Naive thymus-derived CD8-positive, alpha-beta T cell (primary cell): ENCODE measurements around the gene CBX1. TPM values are rescaled to one million over a fixed set of nuclear protein-coding genes. Genes with fewer than 3 reads are reported as not detected.
A peak's percentile ranks its signal among the peaks of the same experiment; 100 is the strongest.
"Not testable (repeated sequence)": the region's sequence is repeated elsewhere in the genome, so short reads cannot be mapped to it uniquely, and the experiment has no call there.

Experiments
- ATAC-seq, 2 donors: fragments of 150-1000 bp; cut with Tn5 transposase in 1 of 2; sonication (Bioruptor Pico), chemical (Tn5 transposase) in 1 of 2; 1 replicate in 1 of 2; 2 replicates in 1 of 2; pipeline ENCODE4 v1.10.0; 2021; ENCODE audit warnings: mild to moderate bottlenecking in 2 of 2, moderate library complexity in 2 of 2
- POLR2A ChIA-PET: fragments of 350-600 bp; sonication (Branson Sonifier 250); formaldehyde crosslinking; loops from one replicate; lab custom pipeline; 2021; ENCODE audit warnings: antibody characterized with exemption; lab: Charles Lee
- DNase-seq, 10 donors: peaks; one replicate each; pipeline versions ENCODE4 v3.0.0 to v3.0.0-alpha.2; 2020 to 2022
- H3K27ac Mint-ChIP-seq, 10 donors: one replicate each; pipeline ENCODE4 v1.8.0; 2020 to 2022; ENCODE audit warnings: mild to moderate bottlenecking in 10 of 10, mixed read lengths in 10 of 10, moderate library complexity in 4 of 10, inconsistent platforms in 1 of 10
- H3K27me3 Mint-ChIP-seq, 5 donors: one replicate each; pipeline ENCODE4 v1.8.0; 2021 to 2022; ENCODE audit warnings: mixed read lengths in 5 of 5
- H3K36me3 Mint-ChIP-seq, 3 donors: one replicate each; pipeline ENCODE4 v1.8.0; 2020 to 2022; ENCODE audit warnings: mixed read lengths in 3 of 3, mild to moderate bottlenecking in 2 of 3, inconsistent platforms in 1 of 3
- H3K4me1 Mint-ChIP-seq, 4 donors: one replicate each; pipeline ENCODE4 v1.8.0; 2021 to 2022; ENCODE audit warnings: mixed read lengths in 4 of 4
- H3K4me3 Mint-ChIP-seq, 10 donors: one replicate each; pipeline ENCODE4 v1.8.0; 2020 to 2022; ENCODE audit warnings: mild to moderate bottlenecking in 10 of 10, mixed read lengths in 10 of 10, moderate library complexity in 6 of 10, inconsistent platforms in 1 of 10
- H3K9me3 Mint-ChIP-seq, 9 donors: one replicate each; pipeline ENCODE4 v1.8.0; 2020 to 2022; ENCODE audit warnings: mixed read lengths in 9 of 9, mild to moderate bottlenecking in 3 of 9, inconsistent platforms in 1 of 9, moderate library complexity in 1 of 9
- polyA plus RNA-seq, 3 donors: library from polyadenylated mRNA; unstranded; fragments of 300-500 nt; fragmentation: Illumina TruSeq; gene quantifications; one replicate each; pipeline ENCODE4 v1.2.3, GENCODE V29; 2021
- total RNA-seq, 8 experiments: library from RNA in 2 of 8; stranded (reverse) in 2 of 8; gene quantifications; one replicate each; pipeline ENCODE4 v1.2.3 and lab custom pipeline; 2021 to 2026

Gene CBX1
- total and polyA plus RNA-seq, 5 experiments from 2014 or later, result 20.8 to 34.6 (median 24.4) TPM

DNA sequence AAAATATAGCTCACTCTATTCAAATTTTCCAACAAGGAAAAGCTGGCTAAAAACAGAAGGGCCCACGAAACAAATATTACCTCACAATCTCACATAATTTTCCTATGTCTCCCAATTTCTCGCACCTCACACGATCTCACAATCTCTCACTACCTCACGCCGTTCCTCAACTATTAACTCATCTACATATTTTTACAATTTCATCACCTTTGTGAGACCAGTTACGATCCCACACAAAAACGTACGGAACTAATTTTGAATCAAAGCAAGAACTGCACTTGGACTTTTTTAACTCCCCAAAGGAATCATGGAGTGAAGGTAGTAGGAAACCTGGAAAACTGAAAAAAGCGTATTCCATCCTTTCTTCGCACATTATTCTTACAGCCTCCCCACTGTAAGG, 1.1 kb downstream of the CBX1 start:
- peaks cover 0 to 4% (median 0%) of the 10 kb centered on the region in 3 donors for H3K36me3 Mint-ChIP-seq
- POLR2A ChIA-PET, result interaction anchor here (2.2 kb wide), 1 partner anchor 12 kb away, joined by 14 read pairs; no protein-coding TSS in a partner anchor
- peak overlapping the region; percentile 82 to 96 (median 89) for H3K4me3 Mint-ChIP-seq
- peaks cover 14 to 69% (median 50%) of the 10 kb centered on the region in 4 donors for H3K4me1 Mint-ChIP-seq
- peak overlapping the region in 3 of 10 donors; percentile 1 to 83 (median 82) for H3K27ac Mint-ChIP-seq
- H3K9me3 Mint-ChIP-seq, result peaks cover 0 to 2% (median 0%) of the 10 kb centered on the region in 9 donors
- H3K27me3 Mint-ChIP-seq, result no peaks in the 10 kb centered on the region
- no peak for ATAC-seq
- no peak for DNase-seq

DNA sequence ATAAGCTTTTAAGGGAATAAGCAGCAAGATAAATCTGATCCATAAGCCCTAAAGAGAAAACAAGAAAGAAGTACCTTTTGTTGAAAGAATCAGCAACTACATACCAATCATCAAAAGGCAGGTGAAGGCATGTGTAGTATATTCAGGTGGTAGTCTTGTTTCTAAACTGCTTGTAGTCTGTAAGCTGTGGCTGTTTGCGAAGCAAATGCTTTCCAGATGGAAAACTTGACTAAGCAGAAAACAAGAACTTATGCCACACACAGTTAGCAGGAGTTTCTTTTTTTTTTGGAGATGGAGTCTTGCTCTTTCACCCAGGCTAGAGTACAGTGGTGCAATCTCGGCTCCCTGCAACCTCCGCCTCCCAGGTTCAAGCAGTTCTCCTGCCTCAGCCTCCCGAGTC, 5.7 kb downstream of the CBX1 start:
- Mint-ChIP-seq H3K27ac (no peak overlapping the region), H3K27me3 (no peaks in the 10 kb centered on the region), H3K36me3 (peaks cover 0 to 27% (median 0%) of the 10 kb centered on the region in 3 donors), H3K9me3 (no peaks in the 10 kb centered on the region), H3K4me3 (no peak overlapping the region), H3K4me1 (peaks cover 7 to 38% (median 17%) of the 10 kb centered on the region in 4 donors)
- DNase-seq, result no peak
- no peak for ATAC-seq
- POLR2A ChIA-PET, result no interaction called here

DNA sequence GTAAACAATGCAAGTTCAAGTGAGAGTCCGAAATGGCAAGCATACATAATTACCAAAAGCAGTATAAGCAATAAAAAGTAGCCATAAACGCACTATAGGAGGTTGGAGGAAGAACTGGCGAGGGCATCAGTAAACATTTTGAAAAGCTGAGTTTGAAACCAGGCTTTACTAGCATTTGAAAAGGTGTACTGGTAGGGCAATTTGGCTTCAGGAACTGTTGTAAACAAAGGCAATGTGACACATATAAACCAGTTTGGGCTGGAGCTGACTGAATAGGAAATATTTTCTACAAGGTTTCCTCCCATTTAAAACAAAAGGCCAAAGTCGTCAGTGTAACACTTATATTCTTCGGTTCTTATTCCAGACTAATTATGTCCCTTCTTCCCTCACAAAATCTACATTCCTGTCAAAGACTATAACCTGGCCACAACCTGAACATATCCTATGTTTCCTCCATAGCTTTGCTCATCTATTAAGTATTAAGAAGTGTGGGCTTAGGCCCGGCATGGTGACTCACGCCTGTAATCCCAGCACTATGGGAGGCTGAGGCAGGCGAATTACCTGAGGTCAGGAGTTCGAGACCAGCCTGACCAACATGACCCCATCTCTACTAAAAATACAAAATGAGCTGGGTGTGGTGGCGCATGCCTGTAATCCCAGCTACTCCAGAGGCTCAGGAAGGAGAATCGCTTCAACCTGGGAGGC, 7.8 kb downstream of the CBX1 start:
- H3K27me3 Mint-ChIP-seq, result no peaks in the 10 kb centered on the region
- peaks cover 0 to 35% (median 3%) of the 10 kb centered on the region in 3 donors for H3K36me3 Mint-ChIP-seq
- ATAC-seq (no peak), DNase-seq (no peak)
- peaks cover 0 to 28% (median 8%) of the 10 kb centered on the region in 4 donors for H3K4me1 Mint-ChIP-seq
- H3K27ac Mint-ChIP-seq, result peak overlapping the region in 3 of 10 donors; percentile 8 to 55 (median 44)
- POLR2A ChIA-PET, result interaction anchor here (0.5 to 0.9 kb wide), 5 partner anchors 11 to 521 kb away, joined by 3 to 9 read pairs (median 3); partner anchors contain the start of gene HOXB8
- H3K4me3 Mint-ChIP-seq, result no peak overlapping the region
- no peaks in the 10 kb centered on the region for H3K9me3 Mint-ChIP-seq

DNA sequence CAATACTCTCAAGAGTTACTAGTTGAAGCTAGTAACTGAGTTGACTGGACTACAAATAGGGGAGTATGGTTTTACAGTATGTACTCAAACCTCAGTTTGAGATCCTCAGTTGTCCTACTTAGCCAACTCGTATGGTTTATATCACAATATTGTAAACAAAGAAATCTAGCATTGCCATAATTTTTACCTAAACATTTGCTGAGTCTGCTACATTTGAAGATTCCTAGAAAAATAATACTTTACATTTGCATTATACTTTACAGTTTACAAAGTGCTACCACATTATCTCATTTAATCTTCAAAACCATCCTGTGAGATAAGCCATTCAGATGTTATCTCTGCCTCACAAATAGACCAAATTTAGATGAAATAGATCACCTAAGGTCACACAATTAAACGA, 16.3 kb downstream of the CBX1 start:
- Mint-ChIP-seq H3K27me3 (no peaks in the 10 kb centered on the region), H3K4me3 (no peak overlapping the region), H3K27ac (no peak overlapping the region), H3K4me1 (peaks cover 0 to 19% (median 9%) of the 10 kb centered on the region in 4 donors), H3K9me3 (no peaks in the 10 kb centered on the region), H3K36me3 (peaks cover 0 to 6% (median 3%) of the 10 kb centered on the region in 3 donors)
- DNase-seq (no peak), ATAC-seq (no peak)
- POLR2A ChIA-PET, result interaction anchor here (0.6 to 1.2 kb wide), 2 partner anchors 12 to 37 kb away, joined by 3 to 8 read pairs; no protein-coding TSS in a partner anchor

DNA sequence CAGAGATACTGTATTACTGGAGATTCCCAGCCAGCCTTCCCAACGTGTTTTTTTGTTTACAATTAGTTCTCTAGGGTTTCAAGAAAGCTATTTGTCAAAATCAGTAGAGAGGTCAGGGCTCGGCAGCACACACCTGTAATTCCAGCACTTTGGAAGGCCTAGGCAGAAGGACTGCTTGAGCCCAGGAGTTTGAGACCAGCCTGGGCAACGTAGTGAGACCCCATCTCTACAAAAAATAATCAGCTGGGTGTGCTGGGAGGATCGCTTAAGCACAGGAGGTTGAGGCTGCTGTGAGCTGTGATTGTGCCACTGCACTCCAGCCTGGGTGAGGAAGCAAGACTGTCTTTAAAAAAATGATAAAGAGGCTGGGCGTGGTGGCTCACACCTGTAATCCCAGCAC, 19.4 kb downstream of the CBX1 start:
- Mint-ChIP-seq H3K9me3 (no peaks in the 10 kb centered on the region), H3K27me3 (no peaks in the 10 kb centered on the region), H3K4me1 (peaks cover 0 to 15% (median 8%) of the 10 kb centered on the region in 4 donors), H3K27ac (no peak overlapping the region), H3K36me3 (peaks cover 0 to 2% (median 0%) of the 10 kb centered on the region in 3 donors), H3K4me3 (no peak overlapping the region)
- DNase-seq (no peak), ATAC-seq (no peak)
- POLR2A ChIA-PET, result no interaction called here

DNA sequence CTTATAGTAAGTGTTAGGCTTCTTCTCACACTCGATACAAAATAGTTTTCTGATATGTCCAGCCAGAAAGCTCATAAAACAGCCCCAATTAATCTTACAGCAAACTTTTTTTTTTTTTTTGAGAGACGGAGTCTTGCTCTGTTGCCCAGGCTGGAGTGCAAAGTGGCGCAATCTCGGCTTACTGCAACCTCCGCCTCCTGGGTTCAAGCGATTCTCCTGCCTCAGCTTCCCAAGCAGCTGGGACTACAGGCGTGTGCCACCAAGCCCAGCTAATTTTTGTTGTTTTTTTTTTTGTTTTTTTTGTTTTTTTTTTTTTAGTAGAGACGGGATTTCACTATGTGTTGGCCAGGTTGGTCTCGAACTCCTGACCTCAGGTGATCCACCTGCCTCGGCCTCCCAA, 24.1 kb downstream of the CBX1 start:
- not testable (repeated sequence) for H3K9me3 Mint-ChIP-seq, H3K27me3 Mint-ChIP-seq, ATAC-seq, DNase-seq, H3K4me3 Mint-ChIP-seq, H3K4me1 Mint-ChIP-seq, H3K27ac Mint-ChIP-seq
- POLR2A ChIA-PET, result interaction anchor here (0.7 kb wide), 1 partner anchor 23 kb away, joined by 3 read pairs; no protein-coding TSS in a partner anchor
- peaks cover 0 to 37% (median 6%) of the 10 kb centered on the region in 3 donors for H3K36me3 Mint-ChIP-seq

DNA sequence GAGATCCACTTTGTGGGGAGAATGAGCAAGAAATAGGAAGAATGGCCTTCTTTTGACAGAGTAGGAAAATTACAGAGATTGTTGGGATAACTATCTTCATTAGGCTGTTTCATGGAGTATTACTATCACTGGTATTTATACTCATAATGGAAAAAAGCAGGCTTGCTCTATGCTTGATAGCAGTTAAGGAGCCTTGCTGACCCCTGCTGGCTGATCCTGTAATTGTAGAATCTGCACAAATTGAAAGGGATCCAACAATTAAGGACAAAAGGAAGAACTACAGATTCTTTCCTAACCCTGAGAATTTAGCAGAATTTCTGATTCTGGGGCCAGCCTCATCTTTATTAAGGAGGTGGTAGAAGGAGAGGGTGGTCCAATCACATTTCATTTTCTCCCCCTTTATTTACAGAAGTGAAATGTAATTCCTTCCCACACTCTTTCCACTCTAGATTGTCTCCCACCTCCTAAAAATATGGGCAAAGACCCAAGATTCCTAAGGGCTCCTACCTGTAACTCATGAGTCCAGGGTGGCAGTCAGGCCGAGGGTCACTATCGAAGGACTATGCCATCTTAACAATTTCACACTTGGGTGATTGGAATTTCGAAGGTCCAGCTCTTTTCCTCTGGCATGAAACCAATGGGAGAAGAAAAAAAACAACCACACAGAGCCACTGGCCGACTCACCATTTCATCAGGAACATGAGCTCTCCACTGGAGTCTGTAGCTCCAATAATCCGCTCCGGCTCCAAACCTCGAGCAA, 26.8 kb downstream of the CBX1 start:
- peak; percentile 54 to 86 (median 72) for DNase-seq
- Mint-ChIP-seq H3K36me3 (peaks cover 0 to 56% (median 6%) of the 10 kb centered on the region in 3 donors), H3K9me3 (no peaks in the 10 kb centered on the region), H3K27me3 (no peaks in the 10 kb centered on the region), H3K4me1 (no peaks in the 10 kb centered on the region), H3K27ac (no peak overlapping the region), H3K4me3 (no peak overlapping the region)
- POLR2A ChIA-PET, result interaction anchor here (0.7 to 1.5 kb wide), 5 partner anchors 25 to 633 kb away, joined by 3 to 6 read pairs (median 3); no protein-coding TSS in a partner anchor
- peak; percentile 63 to 90 for ATAC-seq

DNA sequence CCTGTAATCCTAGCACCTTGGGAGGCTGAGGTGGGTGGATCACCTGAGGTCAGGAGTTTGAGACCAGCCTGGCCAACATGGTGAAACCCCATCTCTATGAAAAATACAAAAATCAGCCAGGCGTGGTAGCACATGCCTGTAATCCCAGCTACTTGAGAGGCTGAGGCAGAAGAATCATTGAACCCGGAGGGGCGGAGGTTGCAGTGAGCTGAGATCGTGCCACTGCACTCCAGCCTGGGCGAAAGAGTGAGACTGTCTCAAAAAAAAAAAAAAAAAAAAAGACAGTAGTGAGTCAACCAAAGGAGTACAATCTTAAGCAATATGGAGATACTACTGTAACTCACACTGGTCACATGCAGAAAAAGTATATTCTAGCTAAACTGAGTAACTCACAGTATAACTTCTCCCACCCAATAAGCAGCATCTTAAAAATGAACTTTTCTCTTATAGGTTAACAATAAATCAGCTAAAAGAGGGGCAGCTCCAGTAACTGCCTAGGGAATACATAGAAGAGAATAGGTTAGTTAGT, 27.6 kb downstream of the CBX1 start:
- not testable (repeated sequence) for H3K27me3 Mint-ChIP-seq, DNase-seq, H3K27ac Mint-ChIP-seq, H3K4me1 Mint-ChIP-seq, ATAC-seq, H3K9me3 Mint-ChIP-seq, H3K4me3 Mint-ChIP-seq
- POLR2A ChIA-PET, result interaction anchor here (0.7 to 1.5 kb wide), 5 partner anchors 11 to 632 kb away, joined by 3 to 8 read pairs (median 3); no protein-coding TSS in a partner anchor
- peaks cover 0 to 63% (median 7%) of the 10 kb centered on the region in 3 donors for H3K36me3 Mint-ChIP-seq

DNA sequence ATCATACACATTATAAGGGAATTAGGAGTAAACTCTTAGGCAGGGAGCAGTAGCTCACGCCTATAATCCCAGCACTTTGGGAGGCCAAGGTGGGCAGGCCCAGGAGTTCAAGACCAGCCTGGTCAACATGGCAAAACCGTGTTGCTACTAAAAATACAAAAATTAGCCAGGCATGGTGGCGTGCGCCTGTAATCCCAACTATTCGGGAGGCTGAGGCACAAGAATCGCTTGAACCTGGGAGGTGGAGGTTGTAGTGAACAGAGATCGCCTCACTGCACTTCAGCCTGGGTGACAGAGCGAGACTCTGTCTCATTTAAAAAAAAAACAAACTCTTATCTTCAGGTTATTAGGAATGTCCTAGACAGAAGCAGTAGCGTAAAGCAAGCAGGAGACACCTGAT, 28.5 kb downstream of the CBX1 start:
- POLR2A ChIA-PET, result interaction anchor here (1.4 to 1.5 kb wide), 2 partner anchors 12 to 46 kb away, joined by 4 to 8 read pairs; no protein-coding TSS in a partner anchor
- not testable (repeated sequence) for H3K27ac Mint-ChIP-seq, DNase-seq, ATAC-seq, H3K4me1 Mint-ChIP-seq, H3K27me3 Mint-ChIP-seq, H3K9me3 Mint-ChIP-seq, H3K4me3 Mint-ChIP-seq
- peaks cover 0 to 68% (median 8%) of the 10 kb centered on the region in 3 donors for H3K36me3 Mint-ChIP-seq

DNA sequence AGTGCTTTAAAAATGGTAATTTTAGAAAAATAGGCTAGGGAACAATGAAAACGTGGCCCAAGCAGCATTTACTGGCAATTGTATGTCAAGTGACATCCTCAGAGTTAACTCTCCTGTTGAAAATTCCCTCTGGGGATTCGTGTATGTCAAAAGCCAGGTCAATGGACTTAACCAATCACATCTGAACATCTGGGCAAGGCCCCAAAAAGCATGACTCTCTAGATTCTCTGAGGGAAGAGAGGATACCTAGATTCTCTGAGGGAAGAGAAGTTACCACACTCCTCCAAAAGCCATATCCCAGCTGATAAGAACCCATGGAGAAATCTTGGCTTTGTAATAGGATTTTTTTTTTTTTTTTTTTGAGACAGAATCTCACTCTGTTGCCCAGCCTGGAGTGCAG, 29.6 kb downstream of the CBX1 start:
- POLR2A ChIA-PET, result interaction anchor here (0.7 to 1.4 kb wide), 2 partner anchors 45 to 50 kb away, joined by 3 to 4 read pairs; no protein-coding TSS in a partner anchor
- no peaks in the 10 kb centered on the region for H3K4me1 Mint-ChIP-seq
- H3K4me3 Mint-ChIP-seq, result no peak overlapping the region
- H3K9me3 Mint-ChIP-seq, result no peaks in the 10 kb centered on the region
- peaks cover 0 to 69% (median 8%) of the 10 kb centered on the region in 3 donors for H3K36me3 Mint-ChIP-seq
- DNase-seq, result no peak
- peak overlapping the region in 1 of 10 donors; percentile 62 for H3K27ac Mint-ChIP-seq
- no peaks in the 10 kb centered on the region for H3K27me3 Mint-ChIP-seq
- no peak for ATAC-seq

DNA sequence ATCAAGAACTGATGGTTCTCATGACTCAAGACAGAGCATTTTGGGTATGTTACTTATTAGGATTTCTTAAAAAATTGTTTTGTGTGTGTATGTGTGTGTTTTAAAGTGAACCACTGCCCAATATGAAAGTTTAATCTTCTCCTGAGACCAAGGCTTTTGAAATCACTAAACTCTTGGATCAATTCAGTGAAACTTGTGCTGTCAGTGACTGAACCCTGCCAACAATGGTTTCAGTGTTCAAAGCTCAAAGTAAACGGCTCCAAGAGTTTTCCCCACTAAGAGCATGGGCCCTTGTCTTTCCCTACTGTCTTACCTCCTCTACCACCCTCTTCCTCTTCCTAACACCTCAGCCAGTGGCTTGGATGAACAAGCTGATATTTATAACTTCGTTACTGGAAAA, 31.1 kb downstream of the CBX1 start:
- Mint-ChIP-seq H3K4me1 (peaks cover 0 to 2% (median 0%) of the 10 kb centered on the region in 4 donors), H3K36me3 (peaks cover 0 to 69% (median 6%) of the 10 kb centered on the region in 3 donors), H3K4me3 (no peak overlapping the region), H3K9me3 (no peaks in the 10 kb centered on the region), H3K27ac (no peak overlapping the region), H3K27me3 (no peaks in the 10 kb centered on the region)
- DNase-seq (no peak), ATAC-seq (no peak)
- POLR2A ChIA-PET, result no interaction called here

DNA sequence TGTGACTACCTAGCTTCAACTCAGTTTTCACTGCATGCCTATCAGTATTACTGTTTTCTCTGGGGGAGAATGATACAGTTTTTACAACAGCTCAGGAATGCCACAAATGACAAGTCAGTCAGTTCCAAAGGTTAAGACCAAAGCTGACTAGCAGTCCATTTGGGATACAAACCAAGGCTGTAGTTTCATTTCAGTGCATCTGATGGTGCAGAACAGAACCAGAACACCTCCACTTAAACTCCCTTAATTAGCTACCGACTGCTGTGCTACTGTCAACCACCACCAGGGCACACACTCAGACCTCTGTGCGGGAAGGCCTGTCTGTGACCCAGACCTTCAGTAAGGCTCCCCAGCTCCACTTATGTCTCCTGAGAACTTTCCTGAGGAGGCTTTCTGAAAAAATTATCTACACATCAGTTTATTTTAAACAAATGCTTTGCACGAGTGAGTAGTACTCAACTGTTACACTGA, 32.8 kb downstream of the CBX1 start:
- Mint-ChIP-seq H3K27ac (peak overlapping the region in 3 of 10 donors; percentile 18 to 78 (median 40)), H3K36me3 (peaks cover 0 to 69% (median 6%) of the 10 kb centered on the region in 3 donors), H3K9me3 (no peaks in the 10 kb centered on the region), H3K27me3 (no peaks in the 10 kb centered on the region), H3K4me3 (no peak overlapping the region), H3K4me1 (peaks cover 0 to 5% (median 0%) of the 10 kb centered on the region in 4 donors)
- no peak for DNase-seq
- POLR2A ChIA-PET, result interaction anchor here (1.5 kb wide), 1 partner anchor 20 kb away, joined by 5 read pairs; the partner anchor contains the start of gene NFE2L1
- no peak for ATAC-seq
